ENCODE measurements around the gene GALNT2.

The GALNT2 gene

GRCh38 chr1:230120921-230121381, 53.9 kb downstream of the GALNT2 start:
- no peak overlapping the region for H3K4me3 ChIP-seq (ENCODE audit: low read depth, low read length)
- TF ChIP-seq CTCF (IDR thresholded peaks at IDR 0.05; ENCODE audit: control insufficient read depth, extremely low read depth, insufficient read depth), result peak; percentile 63
- DNase-seq (ENCODE audit: low read depth), result peak; percentile 97

- DNase-seq (ENCODE audit: low read depth), result no peak
- no peak for TF ChIP-seq CTCF (IDR thresholded peaks at IDR 0.05; ENCODE audit: control insufficient read depth, extremely low read depth, insufficient read depth)
- no peak overlapping the region for H3K4me3 ChIP-seq (ENCODE audit: low read depth, low read length)
These were observed 54.9 kb downstream of the GALNT2 start for GRCh38 chr1:230121950-230122349.

GRCh38 chr1:230122366-230123279, 55.6 kb downstream of the GALNT2 start:
- H3K4me3 ChIP-seq (ENCODE audit: low read depth, low read length), result no peak overlapping the region
- no peak for DNase-seq (ENCODE audit: low read depth)
- TF ChIP-seq CTCF (IDR thresholded peaks at IDR 0.05; ENCODE audit: control insufficient read depth, extremely low read depth, insufficient read depth), result no peak

GRCh38 chr1:230123280-230124185, 56.5 kb downstream of the GALNT2 start:
- TF ChIP-seq CTCF (IDR thresholded peaks at IDR 0.05; ENCODE audit: control insufficient read depth, extremely low read depth, insufficient read depth), result no peak
- H3K4me3 ChIP-seq (ENCODE audit: low read depth, low read length), result no peak overlapping the region
- DNase-seq (ENCODE audit: low read depth), result no peak

- no peak for DNase-seq (ENCODE audit: low read depth)
- no peak for TF ChIP-seq CTCF (IDR thresholded peaks at IDR 0.05; ENCODE audit: control insufficient read depth, extremely low read depth, insufficient read depth)
- no peak overlapping the region for H3K4me3 ChIP-seq (ENCODE audit: low read depth, low read length)
These were observed 57.4 kb downstream of the GALNT2 start for GRCh38 chr1:230124186-230125128.

GRCh38 chr1:230125141-230125540, 58.1 kb downstream of the GALNT2 start:
- no peak for DNase-seq (ENCODE audit: low read depth)
- no peak for TF ChIP-seq CTCF (IDR thresholded peaks at IDR 0.05; ENCODE audit: control insufficient read depth, extremely low read depth, insufficient read depth)
- H3K4me3 ChIP-seq (ENCODE audit: low read depth, low read length), result no peak overlapping the region
